SH-SY5Y (cell line): ENCODE results near the gene ACER2.

Experiments used
- GATA2 ChIP-seq: IDR thresholded peaks from 2 replicates; pipeline ENCODE4 v1.6.1; 2011; ENCODE audit warnings: mild to moderate bottlenecking, low read depth, low read length
- GATA3 ChIP-seq: IDR thresholded peaks from 2 replicates; pipeline ENCODE4 v1.6.1; 2011; ENCODE audit warnings: low read depth, mild to moderate bottlenecking, low read length, moderate library complexity

ACER2 gene

DNA sequence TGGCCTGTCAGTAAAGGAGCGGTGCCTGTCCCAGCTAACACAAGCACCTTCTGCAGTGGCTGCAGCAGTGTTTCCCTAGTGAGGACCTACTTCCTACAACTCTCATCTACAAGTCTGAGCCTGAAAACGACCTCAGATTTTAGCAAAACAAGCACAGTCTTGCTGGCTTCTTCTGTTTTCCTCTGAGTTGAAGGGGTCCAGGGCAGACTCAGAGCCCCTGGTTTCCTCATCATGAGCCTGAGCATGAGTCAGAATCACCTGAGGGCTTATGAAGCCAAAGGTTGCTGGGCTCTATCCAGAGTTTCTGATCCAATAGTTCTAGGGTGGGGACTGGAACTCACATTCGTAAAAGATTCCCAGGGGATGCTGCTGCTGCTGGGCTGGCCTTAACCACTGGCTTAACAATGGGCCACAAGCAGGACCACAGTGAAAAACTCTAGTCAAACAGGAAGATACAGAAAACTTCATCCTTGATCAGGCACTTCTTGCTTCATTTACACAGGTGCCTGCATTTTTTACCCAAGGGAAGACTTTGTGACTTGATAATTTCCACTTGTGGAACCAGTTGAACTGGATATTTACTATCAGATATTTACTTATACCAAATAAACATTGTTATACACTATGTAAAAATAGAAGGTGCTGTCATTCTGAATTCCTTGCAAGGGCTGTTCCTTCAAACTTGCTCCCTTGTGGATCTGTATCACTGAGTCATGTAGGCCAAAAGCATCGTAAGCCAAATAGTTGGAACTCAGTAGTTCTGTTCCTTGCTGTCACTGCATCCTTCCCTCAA lies 4.3 kb upstream of the ACER2 start:
- TF ChIP-seq GATA3 (no peak), GATA2 (no peak)

DNA sequence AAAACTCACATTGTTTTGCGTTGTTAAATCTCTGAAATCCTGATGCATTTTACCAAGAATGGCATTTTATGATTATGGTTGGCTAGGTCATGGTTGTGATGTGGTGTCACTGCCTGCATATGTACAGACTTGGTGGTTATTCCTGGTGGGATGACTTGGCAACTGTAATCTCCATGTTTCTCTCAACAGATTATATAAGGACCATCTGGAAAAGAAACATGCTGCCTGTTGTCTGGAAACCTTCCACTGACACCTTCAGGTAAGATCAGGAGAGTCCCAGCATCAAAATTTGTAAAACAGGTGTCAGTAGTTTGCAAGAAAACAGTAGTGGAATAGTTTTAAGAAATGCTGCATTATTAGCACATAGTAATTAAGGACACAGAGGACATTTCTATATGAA lies 3.0 kb upstream of the ACER2 start:
- TF ChIP-seq GATA3 (no peak), GATA2 (no peak)

DNA sequence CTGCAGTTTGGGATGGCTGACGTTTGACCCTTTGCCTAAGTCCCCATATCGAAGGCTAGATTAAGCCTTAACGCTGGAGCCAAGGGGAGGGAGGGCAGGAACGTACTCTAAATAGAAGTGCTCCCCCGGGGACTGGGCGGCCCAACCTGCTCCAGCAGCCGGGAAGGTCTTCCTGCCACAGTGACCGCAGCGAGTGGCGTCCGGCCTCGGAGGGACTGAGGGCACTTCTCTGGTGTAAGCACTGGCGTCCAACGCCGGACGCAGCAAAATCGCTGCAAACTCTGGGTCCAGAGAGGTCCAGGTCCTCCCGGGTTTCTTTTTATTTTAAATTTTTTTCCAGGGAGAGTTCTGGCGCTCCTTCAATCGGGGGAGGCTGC lies 505 bp upstream of the ACER2 start:
- TF ChIP-seq GATA3 = no peak
- TF ChIP-seq GATA2 = no peak

- no peak for TF ChIP-seq GATA2
- no peak for TF ChIP-seq GATA3
Observed at GRCh38 chr9:19409401-19410194, 789 bp downstream of the ACER2 start.

DNA sequence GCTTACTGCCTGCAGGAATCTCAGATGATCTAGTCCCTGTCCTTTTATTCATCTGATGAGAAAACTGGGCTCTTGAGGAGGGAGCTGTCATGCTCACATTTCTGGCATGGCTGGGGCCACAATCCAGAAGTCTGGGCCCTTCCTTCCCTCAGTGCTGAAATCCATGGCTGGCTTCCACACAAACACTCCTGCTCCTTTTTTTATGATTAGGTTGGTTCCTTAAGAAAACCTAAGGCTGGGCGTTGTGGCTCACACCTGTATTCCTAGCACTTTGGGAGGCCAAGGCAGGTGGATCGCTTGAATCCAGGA lies 1.3 kb downstream of the ACER2 start:
- no peak for TF ChIP-seq GATA2
- TF ChIP-seq GATA3 = no peak

GRCh38 chr9:19410594-19410993 lies 1.8 kb downstream of the ACER2 start:
- TF ChIP-seq GATA2 (no peak), GATA3 (no peak)

DNA sequence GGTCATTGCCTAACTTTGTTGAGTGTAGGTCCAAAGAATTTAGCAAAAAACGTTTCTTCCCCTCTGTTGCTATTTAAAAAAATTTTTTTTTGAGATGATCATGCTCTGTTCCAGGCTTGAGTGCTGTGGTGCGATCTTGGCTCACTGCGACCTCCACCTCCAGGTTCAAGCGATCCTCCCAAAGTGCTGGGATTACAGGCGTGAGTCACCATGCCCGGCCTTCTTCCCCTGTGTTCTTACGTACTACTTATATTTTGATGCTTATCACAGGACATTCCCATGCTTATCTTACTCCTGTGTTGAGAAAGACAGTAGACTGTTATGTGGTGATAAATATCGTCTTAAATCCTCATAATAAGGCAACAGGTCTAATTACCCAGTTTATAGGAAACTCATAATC lies 2.5 kb downstream of the ACER2 start:
- TF ChIP-seq GATA2 (no peak), GATA3 (no peak)

DNA sequence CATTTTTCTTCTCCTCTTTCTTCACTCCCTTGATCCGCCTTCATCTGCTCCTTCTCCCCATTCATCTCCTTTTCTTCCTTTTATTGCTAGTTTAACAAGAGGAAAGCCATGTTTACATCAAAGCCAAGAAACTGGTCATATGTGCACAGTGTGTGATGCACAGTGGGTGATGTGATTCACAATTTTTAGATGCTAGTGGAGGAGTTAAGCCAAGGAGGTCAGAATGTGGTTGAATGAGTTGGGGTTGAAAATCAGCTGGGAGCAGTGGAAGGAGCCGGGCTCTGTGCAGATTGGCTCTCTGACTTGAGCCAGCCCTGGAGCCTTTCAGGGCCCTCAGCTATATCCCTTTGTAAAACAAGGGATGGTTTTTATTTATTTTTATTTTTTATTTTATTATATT lies 7.3 kb downstream of the ACER2 start:
- no peak for TF ChIP-seq GATA3
- TF ChIP-seq GATA2 = no peak

- no peak for TF ChIP-seq GATA3
- no peak for TF ChIP-seq GATA2
Observed at GRCh38 chr9:19420877-19421276, 12.1 kb downstream of the ACER2 start.

- TF ChIP-seq GATA2 (no peak), GATA3 (no peak)
Observed at GRCh38 chr9:19423163-19423562, 14.4 kb downstream of the ACER2 start.

GRCh38 chr9:19424176-19424779 lies 15.5 kb downstream of the ACER2 start:
- no peak for TF ChIP-seq GATA2
- TF ChIP-seq GATA3 = no peak

DNA sequence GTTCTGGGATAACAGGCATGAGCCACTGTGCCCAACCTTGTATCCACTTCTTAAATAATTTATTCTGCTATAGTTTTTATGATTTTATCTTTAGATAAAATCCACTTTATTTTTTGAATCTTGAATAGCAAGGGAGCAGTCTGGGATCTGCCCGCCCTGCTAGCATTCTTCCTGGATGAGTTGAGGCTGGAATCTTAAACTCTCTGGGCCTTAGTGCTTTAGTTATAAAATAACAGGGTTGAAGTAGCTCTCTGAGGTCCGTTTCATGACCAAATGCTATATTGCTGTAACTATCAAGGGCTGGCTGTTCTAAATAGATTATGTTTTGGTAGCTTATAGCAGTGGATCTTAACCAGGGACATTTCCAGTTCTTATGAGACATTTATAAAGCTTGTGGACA lies 20.8 kb downstream of the ACER2 start:
- no peak for TF ChIP-seq GATA3
- no peak for TF ChIP-seq GATA2

- TF ChIP-seq GATA3 (no peak), GATA2 (no peak)
Observed at GRCh38 chr9:19430201-19430760, 21.5 kb downstream of the ACER2 start.

DNA sequence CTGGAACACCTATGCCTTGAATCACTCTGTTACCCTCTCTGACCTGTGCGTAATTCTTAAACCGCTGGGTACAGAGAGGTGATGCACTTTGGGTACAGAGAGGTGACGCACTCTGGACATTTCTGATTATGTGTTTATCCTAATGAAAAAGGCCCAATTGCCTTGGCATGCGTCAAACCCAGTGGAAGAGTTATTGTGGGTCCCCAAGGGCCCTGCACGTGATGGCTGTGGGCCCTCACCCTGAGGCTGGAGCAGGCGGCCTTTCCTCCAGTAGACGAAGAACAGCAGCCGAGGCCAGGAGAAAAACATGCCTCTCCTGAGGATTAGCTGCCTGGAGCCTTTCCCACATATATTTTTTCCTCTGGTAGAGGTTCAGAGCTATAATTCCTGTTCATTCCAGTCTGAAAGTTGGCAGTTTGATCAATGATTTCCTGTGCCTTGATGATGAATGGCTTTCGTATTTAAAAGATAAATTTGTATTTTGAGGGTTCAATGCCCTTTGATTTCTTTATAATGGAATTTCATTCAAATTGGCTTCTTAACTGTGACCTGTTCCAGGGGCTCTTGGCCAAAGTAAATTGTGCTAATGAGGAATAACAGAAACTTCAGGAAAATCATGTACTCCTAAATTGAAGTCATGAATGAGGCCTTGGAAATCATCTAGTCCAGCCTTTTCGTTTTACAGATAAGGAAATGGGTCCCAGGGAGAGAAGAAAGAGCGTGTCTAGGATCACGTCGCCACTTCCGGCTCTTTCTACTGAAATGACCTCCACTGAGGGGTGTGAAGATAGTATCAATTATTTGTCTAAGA lies 22.8 kb downstream of the ACER2 start:
- TF ChIP-seq GATA3 (no peak), GATA2 (no peak)

GRCh38 chr9:19432473-19432872 lies 23.7 kb downstream of the ACER2 start:
- TF ChIP-seq GATA3 = no peak
- no peak for TF ChIP-seq GATA2
